LHCN-M2 (cell line): ENCODE results near the gene RNF215. TPM values are rescaled to one million over a fixed set of nuclear protein-coding genes. Genes with fewer than 3 reads are reported as not detected.

Experiments used
- DNase-seq: peaks from one replicate; pipeline ENCODE4 v3.0.0-alpha.2; 2012; ENCODE audit warnings: low read depth
- total RNA-seq: library from RNA; depleted of rRNA; stranded (reverse); fragments of >200 nt; gene quantifications from 2 replicates; pipeline ENCODE4 v1.2.3, GENCODE V29; 2014

The RNF215 gene
- total RNA-seq, 1 experiment from 2014 or later: 39.5 TPM

- no peak for DNase-seq
These were observed 10.7 kb upstream of the RNF215 start for GRCh38 chr22:30397656-30398635.

- peak; percentile 56 for DNase-seq
These were observed 9.9 kb upstream of the RNF215 start, which contains the start of gene SEC14L2 for GRCh38 chr22:30396871-30397655. Gene SEC14L2 (plus strand): TSS chr22:30397018. CDS start chr22:30397117, 99 bp downstream.

GRCh38 chr22:30393885-30394284 is 6.7 kb upstream of the RNF215 start:
- no peak for DNase-seq

GRCh38 chr22:30393322-30393680 is 6.1 kb upstream of the RNF215 start:
- DNase-seq: no peak

- DNase-seq: no peak
These were observed 5.6 kb upstream of the RNF215 start for GRCh38 chr22:30392661-30393321.

- DNase-seq: peak; percentile 58
These were observed 3.9 kb upstream of the RNF215 start for GRCh38 chr22:30390974-30391691.

GRCh38 chr22:30386608-30386959 is 627 bp downstream of the RNF215 start:
- no peak for DNase-seq

GRCh38 chr22:30385942-30386341 is 1.3 kb downstream of the RNF215 start:
- DNase-seq: no peak

- no peak for DNase-seq
These were observed 4.2 kb downstream of the RNF215 start for GRCh38 chr22:30383061-30383460.

GRCh38 chr22:30382340-30382739 is 4.9 kb downstream of the RNF215 start:
- DNase-seq: no peak

- no peak for DNase-seq
These were observed 5.9 kb downstream of the RNF215 start for GRCh38 chr22:30381264-30381663.

GRCh38 chr22:30380011-30380410 is 7.2 kb downstream of the RNF215 start:
- no peak for DNase-seq

GRCh38 chr22:30375312-30375849 is 11.8 kb downstream of the RNF215 start:
- no peak for DNase-seq

- no peak for DNase-seq
These were observed 13.6 kb downstream of the RNF215 start for GRCh38 chr22:30373331-30374325.

GRCh38 chr22:30372915-30373314 is 14.3 kb downstream of the RNF215 start:
- DNase-seq: no peak

- no peak for DNase-seq
These were observed 15.2 kb downstream of the RNF215 start for GRCh38 chr22:30371981-30372380.

GRCh38 chr22:30371321-30371720 is 15.9 kb downstream of the RNF215 start:
- DNase-seq: no peak

- DNase-seq: no peak
These were observed 16.5 kb downstream of the RNF215 start for GRCh38 chr22:30370641-30371230.

GRCh38 chr22:30368420-30368819 is 18.8 kb downstream of the RNF215 start:
- DNase-seq: no peak
